Endothelial cell of umbilical vein (primary cell): ENCODE measurements around the gene VKORC1. TPM values are rescaled to one million over a fixed set of nuclear protein-coding genes. Genes with fewer than 3 reads are reported as not detected.

Experiments
- BruUV-seq: library from RNA; stranded (reverse); fragments of 400-500 nt; replicated peaks from 2 replicates; lab custom pipeline; 2021; lab: Mats Ljungman, UMichigan
- CTCF ChIA-PET: fragments of 300-600, 350-600 bp; sonication (Branson Sonifier 250); formaldehyde crosslinking; loops from one replicate; lab custom pipeline; 2021; ENCODE audit warnings: antibody characterized with exemption, inconsistent platforms; lab: Charles Lee
- POLR2A ChIA-PET: fragments of 300-600, 350-600 bp; sonication (Branson Sonifier 250); formaldehyde crosslinking; loops from one replicate; lab custom pipeline; 2021; ENCODE audit warnings: antibody characterized with exemption, inconsistent platforms; lab: Charles Lee
- DNase-seq: peaks from one replicate; pipeline ENCODE4 v3.0.0-alpha.2; 2011; ENCODE audit warnings: low read depth, low spot score
- FAIRE-seq: peaks from 2 replicates; lab custom pipeline; 2011; peaks lifted over from hg19 to GRCh38; lab: Jason Lieb, UNC
- H2AFZ ChIP-seq: 2 replicates; pipeline ENCODE4 v1.6.0; 2012; ENCODE audit warnings: low read depth, low read length, control low read depth, inconsistent platforms
- H3K27ac ChIP-seq: 2 replicates; pipeline ENCODE4 v1.5.1; 2011; ENCODE audit warnings: low read depth, mild to moderate bottlenecking, control low read depth, low read length, moderate library complexity; ENCODE audit not compliant: insufficient read depth
- H3K27me3 ChIP-seq, 2 experiments: 2 replicates each; pipeline versions ENCODE4 v1.6.0 to v1.6.1; 2011; ENCODE audit warnings: low read length in 2 of 2, mixed read lengths in 1 of 2; ENCODE audit not compliant: control insufficient read depth in 2 of 2, insufficient read depth in 2 of 2
- H3K36me3 ChIP-seq, 2 experiments: 2 replicates in 1 of 2; 3 replicates in 1 of 2; pipeline ENCODE4 v1.5.1; 2011; ENCODE audit warnings: low read length in 2 of 2, mild to moderate bottlenecking in 1 of 2, moderate library complexity in 1 of 2; ENCODE audit not compliant: control insufficient read depth in 2 of 2, insufficient read depth in 2 of 2; ENCODE audit errors: extremely low read depth in 1 of 2
- H3K4me1 ChIP-seq: 3 replicates; pipeline ENCODE4 v1.5.1; 2011; ENCODE audit warnings: mild to moderate bottlenecking, low read length; ENCODE audit not compliant: control insufficient read depth, insufficient read depth; ENCODE audit errors: extremely low read depth
- H3K4me2 ChIP-seq: 2 replicates; pipeline ENCODE4 v1.6.1; 2011; ENCODE audit warnings: low read length, control low read depth, mixed read lengths; ENCODE audit not compliant: insufficient read depth
- H3K4me3 ChIP-seq, 3 experiments: fragments of 200-600 bp in 1 of 3; sonication (generic), shearing (Covaris generic) in 1 of 3; replicated peaks in 1 of 3; 2 replicates each; pipeline ENCODE4 v1.5.1; 2011 to 2016; ENCODE audit warnings: control low read depth in 3 of 3, low read length in 3 of 3, mild to moderate bottlenecking in 2 of 3, inconsistent platforms in 1 of 3, low read depth in 1 of 3, moderate library complexity in 1 of 3; ENCODE audit not compliant: insufficient read depth in 1 of 3
- H3K79me2 ChIP-seq: 2 replicates; pipeline ENCODE4 v1.6.0; 2012; ENCODE audit warnings: low read length, inconsistent platforms; ENCODE audit not compliant: control insufficient read depth, insufficient read depth
- H3K9ac ChIP-seq: replicated peaks from 2 replicates; pipeline ENCODE3; 2011; ENCODE audit warnings: low read length, control low read depth; ENCODE audit not compliant: insufficient read depth; ENCODE audit errors: extremely low read depth
- H3K9me1 ChIP-seq: replicated peaks from 3 replicates; pipeline ENCODE4 v1.6.0; 2011; ENCODE audit warnings: mild to moderate bottlenecking, low read length; ENCODE audit not compliant: control insufficient read depth, insufficient read depth; ENCODE audit errors: extremely low read depth
- H3K9me3 ChIP-seq: replicated peaks from 2 replicates; pipeline ENCODE4 v1.5.1; 2012; ENCODE audit warnings: low read length, inconsistent platforms; ENCODE audit not compliant: control insufficient read depth, insufficient read depth
- H4K20me1 ChIP-seq: replicated peaks from 2 replicates; pipeline ENCODE3; 2011; ENCODE audit warnings: mild to moderate bottlenecking, low read length; ENCODE audit not compliant: control insufficient read depth, insufficient read depth; ENCODE audit errors: extremely low read depth
- EZH2 ChIP-seq: IDR thresholded peaks from 2 replicates; pipeline ENCODE4 v1.6.1; 2012; ENCODE audit warnings: borderline replicate concordance, low read depth, mild to moderate bottlenecking, moderate library complexity, low read length, inconsistent platforms; ENCODE audit not compliant: severe bottlenecking
- FOS ChIP-seq: IDR thresholded peaks from 2 replicates; pipeline ENCODE4 v1.6.1; 2011; ENCODE audit warnings: mild to moderate bottlenecking, low read length, moderate library complexity, borderline replicate concordance; ENCODE audit not compliant: insufficient read depth
- GATA2 ChIP-seq: IDR thresholded peaks from 2 replicates; pipeline ENCODE4 v1.7.0; 2011; ENCODE audit warnings: low read depth, mild to moderate bottlenecking, moderate library complexity, mixed read lengths, low read length; ENCODE audit not compliant: insufficient read length, insufficient read depth
- JUN ChIP-seq: IDR thresholded peaks from 2 replicates; pipeline ENCODE4 v1.6.1; 2011; ENCODE audit warnings: borderline replicate concordance, low read depth; ENCODE audit not compliant: insufficient read length, insufficient read depth
- MAX ChIP-seq: IDR thresholded peaks from 2 replicates; pipeline ENCODE4 v1.6.1; 2011; ENCODE audit not compliant: insufficient read depth, insufficient read length
- MYC ChIP-seq: IDR thresholded peaks from one replicate; pipeline ENCODE4 v1.6.1; 2011; ENCODE audit warnings: mild to moderate bottlenecking, low read depth, low read length
- POLR2A ChIP-seq: IDR thresholded peaks from 2 replicates; pipeline ENCODE4 v1.6.1; 2012; ENCODE audit warnings: low read depth, mild to moderate bottlenecking, control low read depth, low read length
- POLR2AphosphoS5 ChIP-seq: IDR thresholded peaks from 2 replicates; pipeline ENCODE4 v1.6.1; 2012; ENCODE audit warnings: low read depth, mild to moderate bottlenecking, control low read depth, low read length, moderate library complexity; ENCODE audit not compliant: insufficient read depth
- dilution Hi-C: fragments of 300-500 bp; cut with MboI; formaldehyde crosslinking; loops from one replicate; pipeline ENCODE4 v1.15.0; 2019; ENCODE audit warnings: low sequenced_read_pairs; ENCODE audit not compliant: extremely low pct_ligation_motif_present
- intact Hi-C: fragments of 100-400 bp; cut with micrococcal nuclease; formaldehyde crosslinking; loops from one replicate; pipeline ENCODE4 v1.10.0; 2022
- polyA plus RNA-seq, 4 experiments: library from polyadenylated mRNA; depleted of rRNA in 3 of 4; stranded (reverse) in 3 of 4; unstranded in 1 of 4; fragments of >200 nt; gene quantifications; 2 replicates each; pipeline versions ENCODE4 v1.2.1 to v1.2.3, GENCODE V29; 2011 to 2012; ENCODE audit warnings: missing spikeins in 1 of 4
- total RNA-seq: library from RNA; stranded (reverse); gene quantifications from 2 replicates; pipeline ENCODE4 v1.2.3, GENCODE V29; 2021
- TF ChIP-seq, protein P1 (sequence below), 2 donors: IDR thresholded peaks; 1 replicate in 1 of 2; 2 replicates in 1 of 2; pipeline ENCODE4 v1.5.1; 2011; ENCODE audit warnings: low read length in 2 of 2, mild to moderate bottlenecking in 2 of 2, moderate library complexity in 2 of 2, control low read depth in 1 of 2, inconsistent platforms in 1 of 2, low read depth in 1 of 2; ENCODE audit not compliant: insufficient read depth in 1 of 2; ENCODE audit errors: extremely low read depth in 1 of 2

Gene VKORC1
- total and polyA plus RNA-seq, 2 donors (not counting 3 experiments of a cell fraction or from before 2014, with no cell fraction given), result 93.5 to 586 TPM

DNA sequence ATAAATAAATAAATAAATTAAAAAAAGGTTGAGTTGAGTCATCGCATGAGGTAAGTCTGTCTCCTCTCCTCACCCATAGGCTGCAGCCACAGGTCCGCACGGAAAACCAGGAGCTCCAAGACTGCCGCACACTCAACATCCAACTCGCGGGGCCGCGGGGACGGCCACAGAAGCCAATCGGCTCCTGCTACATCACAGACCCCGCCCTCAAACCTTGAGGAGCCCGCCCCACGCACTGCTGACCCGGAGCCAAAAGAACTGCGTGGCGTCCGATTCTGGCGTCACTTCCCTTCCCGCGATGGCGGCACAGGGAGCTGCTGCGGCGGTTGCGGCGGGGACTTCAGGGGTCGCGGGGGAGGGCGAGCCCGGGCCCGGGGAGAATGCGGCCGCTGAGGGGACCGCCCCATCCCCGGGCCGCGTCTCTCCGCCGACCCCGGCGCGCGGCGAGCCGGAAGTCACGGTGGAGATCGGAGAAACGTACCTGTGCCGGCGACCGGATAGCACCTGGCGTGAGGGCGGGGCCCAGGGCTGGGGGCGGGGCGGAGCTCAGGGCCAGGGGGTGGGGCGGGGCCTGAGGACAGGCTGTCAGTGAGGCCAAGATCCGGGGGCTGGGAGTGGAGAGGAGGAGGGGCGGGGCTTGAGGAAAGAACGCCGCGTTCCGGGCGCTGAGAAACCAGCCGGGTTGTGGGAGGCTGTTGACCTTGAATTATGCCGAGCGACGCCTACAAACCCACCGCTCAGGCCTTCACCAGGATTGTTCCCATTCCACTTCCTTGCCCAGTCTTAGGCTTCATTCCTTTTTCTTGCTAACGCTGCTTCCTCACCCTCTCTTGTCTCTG is 23.0 kb upstream of the VKORC1 start, which contains the start of gene KAT8:
TSS of gene KAT8 (plus strand) at position 281 of the 839 bp plus-strand sequence. CDS start at position 299, 18 bp downstream.
- Histone ChIP-seq H3K79me2 (peaks cover 14% of the 10 kb centered on the region), H3K9me3 (no peaks in the 10 kb centered on the region), H3K36me3 (peaks cover 3 to 14% of the 10 kb centered on the region in 2 experiments), H3K9me1 (no peaks in the 10 kb centered on the region), H2AFZ (peak within 1 kb of the TSS; percentile 47), H3K4me1 (peaks cover 7% of the 10 kb centered on the region), H3K27me3 (no peaks in the 10 kb centered on the region), H3K27ac (peak within 1 kb of the TSS; percentile 77), H4K20me1 (no peaks in the 10 kb centered on the region), H3K9ac (peak within 1 kb of the TSS; percentile 82), H3K4me3 (peak within 1 kb of the TSS; percentile 54 to 79 (median 79)), H3K4me2 (peak within 1 kb of the TSS; percentile 80)
- POLR2A ChIA-PET, result interaction anchor here (0.8 to 1.6 kb wide), 6 partner anchors 11 to 322 kb away, joined by 3 to 31 read pairs (median 6); partner anchors contain the start of gene FUS
- TF ChIP-seq MYC (no peak), FOS (no peak), POLR2A (peak; percentile 84), EZH2 (no peak), JUN (no peak), MAX (no peak), GATA2 (no peak), POLR2AphosphoS5 (peak; percentile 86)
- TF ChIP-seq, protein P1, sequence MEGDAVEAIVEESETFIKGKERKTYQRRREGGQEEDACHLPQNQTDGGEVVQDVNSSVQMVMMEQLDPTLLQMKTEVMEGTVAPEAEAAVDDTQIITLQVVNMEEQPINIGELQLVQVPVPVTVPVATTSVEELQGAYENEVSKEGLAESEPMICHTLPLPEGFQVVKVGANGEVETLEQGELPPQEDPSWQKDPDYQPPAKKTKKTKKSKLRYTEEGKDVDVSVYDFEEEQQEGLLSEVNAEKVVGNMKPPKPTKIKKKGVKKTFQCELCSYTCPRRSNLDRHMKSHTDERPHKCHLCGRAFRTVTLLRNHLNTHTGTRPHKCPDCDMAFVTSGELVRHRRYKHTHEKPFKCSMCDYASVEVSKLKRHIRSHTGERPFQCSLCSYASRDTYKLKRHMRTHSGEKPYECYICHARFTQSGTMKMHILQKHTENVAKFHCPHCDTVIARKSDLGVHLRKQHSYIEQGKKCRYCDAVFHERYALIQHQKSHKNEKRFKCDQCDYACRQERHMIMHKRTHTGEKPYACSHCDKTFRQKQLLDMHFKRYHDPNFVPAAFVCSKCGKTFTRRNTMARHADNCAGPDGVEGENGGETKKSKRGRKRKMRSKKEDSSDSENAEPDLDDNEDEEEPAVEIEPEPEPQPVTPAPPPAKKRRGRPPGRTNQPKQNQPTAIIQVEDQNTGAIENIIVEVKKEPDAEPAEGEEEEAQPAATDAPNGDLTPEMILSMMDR (IDR thresholded peaks at IDR 0.05; ENCODE audit: extremely low read depth in 1 of 2, insufficient read depth in 1 of 2, low read depth in 1 of 2, low read length in 2 of 2), result no peak
- CTCF ChIA-PET, result interaction anchor here (0.9 to 1.6 kb wide), 10 partner anchors 15 to 334 kb away, joined by 3 to 27 read pairs (median 5); partner anchors contain the start of genes HSD3B7, PRSS8 and VKORC1
- no TSS peak for BruUV-seq
- dilution Hi-C loops (no loop called here), intact Hi-C loops (loop anchor here (1.0 to 2.0 kb wide), 6 partner anchors 23 to 323 kb away; partner anchors contain the start of genes FUS, STX4, VKORC1 and ZNF646)
- FAIRE-seq (peak; percentile 96), DNase-seq (peak; percentile 98)
